Effector memory CD4-positive, alpha-beta T cell (primary cell): ENCODE data around the gene MAPK1IP1L.
"Not testable (repeated sequence)": the region's sequence is repeated elsewhere in the genome, so short reads cannot be mapped to it uniquely, and the experiment has no call there.

Source experiments
- DNase-seq, 3 donors: peaks; one replicate each; pipeline ENCODE4 v3.0.0-alpha.2; 2020
- H3K27ac ChIP-seq: 2 replicates; pipeline ENCODE4 v1.7.0; 2013; ENCODE audit warnings: mild to moderate bottlenecking, low read length, moderate library complexity; ENCODE audit not compliant: insufficient read depth, poor library complexity, severe bottlenecking
- H3K27me3 ChIP-seq: replicated peaks from 2 replicates; pipeline ENCODE4 v1.7.0; 2013; ENCODE audit warnings: mild to moderate bottlenecking, low read length; ENCODE audit not compliant: insufficient read depth, control insufficient read depth, poor library complexity, severe bottlenecking
- H3K36me3 ChIP-seq: 2 replicates; pipeline ENCODE4 v1.7.0; 2013; ENCODE audit warnings: mild to moderate bottlenecking, low read length, moderate library complexity; ENCODE audit not compliant: control insufficient read depth, insufficient read depth
- H3K4me1 ChIP-seq: 2 replicates; pipeline ENCODE4 v1.7.0; 2013; ENCODE audit warnings: low read length, mild to moderate bottlenecking; ENCODE audit not compliant: control insufficient read depth, insufficient read depth, poor library complexity, severe bottlenecking
- H3K4me3 ChIP-seq: 2 replicates; pipeline ENCODE4 v1.7.0; 2013; ENCODE audit warnings: low read length, low read depth, mild to moderate bottlenecking; ENCODE audit not compliant: insufficient read depth, poor library complexity, severe bottlenecking
- H3K9me3 ChIP-seq: 2 replicates; pipeline ENCODE4 v1.7.0; 2013; ENCODE audit warnings: mild to moderate bottlenecking, low read length, moderate library complexity; ENCODE audit not compliant: control insufficient read depth
- total RNA-seq, 3 donors: gene quantifications; one replicate each; lab custom pipeline; 2026; lab: John Stamatoyannopoulos, UW

The MAPK1IP1L gene
- 108 to 138 (median 124) reads per million in 3 donors for total RNA-seq

DNA sequence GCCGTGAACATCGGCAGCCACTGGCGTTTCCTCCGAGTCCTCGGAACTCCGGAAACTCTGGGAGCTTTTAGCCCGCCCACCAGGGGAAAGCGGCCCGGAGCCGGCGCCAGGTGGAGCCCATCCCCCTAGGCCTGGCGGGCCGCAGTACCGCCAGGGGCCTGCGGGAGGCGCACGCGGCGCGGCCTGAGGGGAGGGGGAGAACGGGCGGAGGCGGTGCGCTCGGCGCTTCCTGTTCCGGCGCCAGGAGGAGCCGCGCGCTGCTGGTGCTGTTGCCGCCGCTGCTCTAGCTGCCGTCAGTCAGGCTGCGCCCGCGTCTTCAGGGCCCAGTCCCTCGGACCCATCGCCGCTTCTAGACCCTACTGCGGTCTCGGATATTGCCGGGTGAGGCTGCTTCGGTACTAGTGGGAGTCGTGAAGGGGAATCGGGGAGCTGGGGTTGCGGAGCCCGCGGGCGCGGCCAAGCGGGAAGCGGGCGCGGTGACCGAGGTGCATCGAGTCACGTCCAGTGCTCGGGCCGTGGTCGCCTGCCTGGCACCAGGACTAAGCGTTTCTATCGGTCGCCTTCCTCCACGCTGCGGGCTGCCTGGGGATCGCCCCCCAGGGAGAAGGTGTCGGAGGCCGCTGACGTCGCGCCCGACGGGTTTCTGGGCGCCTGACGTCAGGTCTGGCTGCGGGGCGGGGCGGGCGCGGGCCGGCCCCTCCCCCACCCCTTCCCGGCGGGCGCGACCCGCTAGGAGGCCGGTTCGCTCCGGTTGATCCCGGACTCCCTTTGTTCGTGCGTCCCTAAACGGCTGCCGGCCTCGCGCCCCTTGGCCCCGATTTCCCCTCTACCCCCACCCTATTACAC is at the start of gene MAPK1IP1L:
TSS of gene MAPK1IP1L (plus strand) at position 225 of the 846 bp plus-strand sequence. CDS start 10,037 bp downstream, outside the sequence.
- no peaks in the 10 kb centered on the region for H3K27me3 ChIP-seq
- H3K27ac ChIP-seq = peak within 1 kb of the TSS; percentile 100
- H3K9me3 ChIP-seq = no peaks in the 10 kb centered on the region
- H3K4me3 ChIP-seq = peak within 1 kb of the TSS; percentile 96
- DNase-seq = peak; percentile 82 to 86 (median 83)
- peaks cover 12% of the 10 kb centered on the region for H3K4me1 ChIP-seq
- H3K36me3 ChIP-seq = peaks cover 4% of the 10 kb centered on the region

DNA sequence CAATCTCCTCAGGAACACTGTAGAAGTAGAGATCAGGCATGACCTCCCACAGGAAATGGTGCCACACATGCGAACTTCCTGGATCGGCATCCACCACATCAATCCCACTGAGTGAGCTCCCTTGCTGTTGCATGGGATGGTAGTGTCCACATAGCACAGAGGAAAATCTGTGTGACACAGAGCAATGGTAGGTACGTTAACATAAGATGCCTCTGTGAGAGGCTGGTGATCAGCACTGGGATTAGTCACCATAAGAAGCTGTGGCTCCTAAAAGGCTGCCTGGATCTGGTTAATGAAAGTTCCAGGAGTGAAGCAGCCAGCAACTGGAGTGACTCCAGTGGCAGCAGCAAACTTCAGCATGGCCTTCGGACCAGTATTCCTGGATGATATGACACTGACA is 46.4 kb upstream of the MAPK1IP1L start:
- Histone ChIP-seq H3K9me3 (no peaks in the 10 kb centered on the region), H3K27me3 (no peaks in the 10 kb centered on the region), H3K4me3 (no peak overlapping the region), H3K36me3 (no peaks in the 10 kb centered on the region), H3K4me1 (no peaks in the 10 kb centered on the region), H3K27ac (no peak overlapping the region)
- DNase-seq = no peak

DNA sequence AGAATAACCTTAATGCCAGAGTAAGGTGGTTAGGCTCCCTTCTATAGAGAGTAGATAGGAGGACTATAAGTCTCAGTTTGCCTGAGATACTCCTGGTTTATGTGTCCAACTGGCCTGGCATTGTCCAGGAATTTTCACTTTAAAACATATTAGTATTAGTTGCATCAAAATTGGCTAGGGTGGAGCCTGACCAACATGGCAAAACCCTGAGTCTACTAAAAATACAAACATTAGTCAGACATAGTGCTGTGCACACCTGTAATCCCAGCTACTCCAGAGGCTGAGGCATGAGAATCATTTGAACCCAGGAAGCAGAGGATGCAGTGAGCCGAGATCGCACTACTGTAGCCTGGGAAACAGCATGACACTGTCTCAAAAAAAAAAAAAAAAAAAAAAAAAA is 36.4 kb upstream of the MAPK1IP1L start:
- Histone ChIP-seq H3K27ac (no peak overlapping the region), H3K4me1 (no peaks in the 10 kb centered on the region), H3K27me3 (no peaks in the 10 kb centered on the region), H3K9me3 (no peaks in the 10 kb centered on the region), H3K4me3 (no peak overlapping the region), H3K36me3 (no peaks in the 10 kb centered on the region)
- DNase-seq = no peak

DNA sequence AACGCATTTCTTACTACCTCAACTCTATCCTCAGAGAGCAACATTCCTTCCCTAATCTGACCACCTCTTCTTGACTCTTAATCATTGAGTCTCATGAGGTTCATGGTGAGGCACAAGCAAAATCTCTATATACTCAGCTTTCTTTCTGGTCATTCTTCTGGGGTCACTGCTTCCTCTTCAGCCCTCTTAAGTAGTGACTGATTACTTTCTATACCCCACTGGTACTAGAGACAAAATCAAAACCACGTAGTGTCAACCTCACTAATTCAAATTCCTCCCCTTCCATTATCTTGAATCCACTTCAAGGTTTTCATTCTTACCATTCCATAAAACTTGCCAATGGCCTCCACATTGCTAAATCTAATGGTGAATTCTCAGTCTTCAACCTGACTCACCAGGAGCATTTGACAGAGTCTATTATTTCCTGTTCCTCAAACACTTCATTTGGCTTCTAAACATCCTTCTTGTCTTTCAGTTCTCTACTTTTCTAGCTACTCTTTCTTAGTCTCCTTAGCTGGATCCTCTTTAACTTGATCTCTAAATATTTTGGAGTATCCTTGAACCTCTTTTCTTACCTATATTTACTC is 31.4 kb upstream of the MAPK1IP1L start:
- H3K27ac ChIP-seq = no peak overlapping the region
- H3K4me3 ChIP-seq = no peak overlapping the region
- no peaks in the 10 kb centered on the region for H3K36me3 ChIP-seq
- no peak for DNase-seq
- H3K4me1 ChIP-seq = no peaks in the 10 kb centered on the region
- H3K9me3 ChIP-seq = no peaks in the 10 kb centered on the region
- H3K27me3 ChIP-seq = no peaks in the 10 kb centered on the region

DNA sequence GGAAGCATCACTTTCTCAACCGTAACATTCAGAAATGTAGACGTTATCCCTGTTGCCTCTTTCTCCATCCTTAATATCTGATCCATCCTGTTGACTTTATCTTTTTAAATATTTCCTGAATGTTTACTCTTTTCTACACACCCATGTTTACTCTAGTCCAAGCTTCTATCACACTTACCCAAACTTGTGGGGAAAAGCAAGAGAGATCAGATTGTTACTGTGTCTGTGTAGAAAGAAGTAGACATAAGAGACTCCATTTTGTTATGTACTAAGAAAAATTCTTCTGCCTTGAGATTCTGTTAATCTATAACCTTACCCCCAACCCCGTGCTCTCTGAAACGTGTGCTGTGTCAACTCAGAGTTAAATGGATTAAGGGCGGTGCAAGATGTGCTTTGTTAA is 27.1 kb upstream of the MAPK1IP1L start:
- not testable (repeated sequence) for H3K27me3 ChIP-seq, DNase-seq, H3K27ac ChIP-seq, H3K9me3 ChIP-seq, H3K36me3 ChIP-seq, H3K4me3 ChIP-seq, H3K4me1 ChIP-seq

DNA sequence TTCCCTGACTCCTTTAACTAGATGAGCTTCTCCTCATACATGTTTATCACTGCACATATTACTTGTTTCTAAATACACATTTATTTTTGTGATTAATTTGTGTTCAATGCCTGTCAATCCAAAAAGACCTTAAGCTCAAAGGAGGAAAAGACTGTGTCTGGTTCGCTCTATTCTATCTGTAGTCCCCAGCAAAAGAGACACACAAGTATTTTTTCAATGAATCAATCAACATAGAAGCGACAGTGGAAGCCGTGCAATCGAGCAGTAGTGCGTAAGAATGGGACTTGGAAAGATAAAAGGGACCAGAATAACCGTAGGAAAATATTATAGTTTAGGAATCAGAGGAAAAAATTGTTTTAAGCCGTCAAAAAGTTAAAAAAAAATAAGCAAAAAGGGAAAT is 25.5 kb upstream of the MAPK1IP1L start:
- H3K27ac ChIP-seq = no peak overlapping the region
- no peaks in the 10 kb centered on the region for H3K27me3 ChIP-seq
- peaks cover 8% of the 10 kb centered on the region for H3K4me1 ChIP-seq
- no peaks in the 10 kb centered on the region for H3K9me3 ChIP-seq
- no peak for DNase-seq
- peak overlapping the region; percentile 78 for H3K4me3 ChIP-seq
- no peaks in the 10 kb centered on the region for H3K36me3 ChIP-seq

DNA sequence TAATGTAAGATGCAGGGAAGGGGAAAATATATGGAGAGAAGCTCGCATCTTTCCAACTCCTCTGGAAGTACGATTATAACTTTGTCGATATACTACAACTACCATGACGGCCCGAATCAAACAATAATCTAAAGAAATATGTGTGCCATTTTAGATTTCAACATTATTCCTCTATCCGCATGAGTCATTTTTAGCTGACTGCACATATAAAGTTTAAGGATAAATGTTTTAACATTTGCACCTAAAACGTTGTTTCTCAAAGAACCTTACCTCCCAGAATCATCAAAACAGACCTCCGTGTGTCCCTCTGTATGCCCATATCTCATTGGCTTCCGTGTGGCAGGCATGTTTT is 25.0 kb upstream of the MAPK1IP1L start:
- peak overlapping the region; percentile 78 for H3K4me3 ChIP-seq
- H3K9me3 ChIP-seq = no peaks in the 10 kb centered on the region
- no peaks in the 10 kb centered on the region for H3K36me3 ChIP-seq
- H3K4me1 ChIP-seq = peaks cover 8% of the 10 kb centered on the region
- no peaks in the 10 kb centered on the region for H3K27me3 ChIP-seq
- no peak for DNase-seq
- peak overlapping the region; percentile 83 for H3K27ac ChIP-seq

DNA sequence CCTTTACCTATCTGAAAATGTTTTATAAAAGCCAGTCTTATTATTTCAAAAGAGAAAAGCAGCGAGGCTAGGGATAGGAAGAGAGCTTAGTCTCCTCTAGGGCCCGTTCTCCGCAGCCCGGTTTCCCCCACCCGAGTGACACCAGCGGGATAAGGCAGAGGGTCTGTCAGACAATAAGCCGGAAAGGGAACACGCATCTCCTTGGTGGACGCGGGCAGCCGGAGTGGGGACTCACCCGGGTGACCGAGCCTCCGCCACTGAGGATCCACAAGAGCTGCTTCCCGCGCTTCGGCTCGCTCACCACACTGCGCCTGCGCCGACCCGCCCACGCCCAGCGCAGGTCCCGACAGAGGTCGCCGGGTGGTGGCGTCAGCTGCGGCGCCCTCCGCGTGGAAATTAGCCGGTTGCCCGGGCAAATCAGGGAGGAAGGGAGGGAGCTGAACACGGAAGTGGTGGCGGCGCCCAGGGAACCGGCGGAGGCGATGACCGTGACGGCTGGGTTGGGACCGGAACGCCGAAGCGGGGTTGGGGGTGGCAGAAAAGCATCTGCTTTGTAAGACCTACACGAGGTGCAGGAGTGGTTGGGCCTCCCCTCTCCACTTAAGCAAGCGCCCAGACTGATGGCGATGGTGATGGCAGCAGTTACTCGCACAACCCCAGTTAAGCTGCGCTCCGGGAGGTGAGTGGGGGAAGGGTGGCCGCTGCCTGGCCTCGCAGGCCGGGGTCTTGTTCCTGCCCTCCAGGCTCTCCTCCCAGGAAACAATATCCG is 24.5 kb upstream of the MAPK1IP1L start, which contains the start of the genes SOCS4 and WDHD1:
TSS of gene SOCS4 (plus strand) at position 444 of the 769 bp plus-strand sequence. CDS start 15,806 bp downstream, outside the sequence.
TSS of gene WDHD1 (minus strand) at position 307 of the 769 bp plus-strand sequence. CDS start 312 bp downstream, outside the sequence.
- Histone ChIP-seq H3K9me3 (no peaks in the 10 kb centered on the region), H3K27me3 (no peaks in the 10 kb centered on the region), H3K4me1 (peaks cover 8% of the 10 kb centered on the region), H3K4me3 (peak within 1 kb of the TSS; percentile 78), H3K27ac (peak within 1 kb of the TSS; percentile 83), H3K36me3 (no peaks in the 10 kb centered on the region)
- peak; percentile 93 to 95 (median 95) for DNase-seq

DNA sequence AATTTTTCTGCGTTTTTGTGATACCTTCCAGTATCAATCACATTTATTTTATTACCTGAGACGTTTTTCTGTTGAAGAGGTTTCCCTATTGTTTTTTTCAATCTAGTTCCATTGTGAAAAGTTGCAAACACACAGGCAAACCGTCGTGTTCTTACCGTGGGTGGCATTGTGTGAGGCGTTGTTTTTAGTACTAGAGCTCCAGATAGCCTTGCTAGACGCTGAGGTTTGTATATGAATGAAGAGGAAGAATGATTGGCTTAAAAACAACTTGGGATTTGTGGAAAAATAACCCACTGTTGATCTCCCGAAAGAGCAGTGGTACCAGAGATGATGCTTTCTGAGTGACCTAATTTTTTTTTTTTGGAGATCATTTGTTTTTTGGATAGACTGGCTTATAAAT is 23.4 kb upstream of the MAPK1IP1L start:
- Histone ChIP-seq H3K27ac (no peak overlapping the region), H3K4me1 (peaks cover 8% of the 10 kb centered on the region), H3K9me3 (no peaks in the 10 kb centered on the region), H3K4me3 (peak overlapping the region; percentile 78), H3K27me3 (no peaks in the 10 kb centered on the region), H3K36me3 (no peaks in the 10 kb centered on the region)
- no peak for DNase-seq
